GM21723 (cell line): ENCODE data around the gene FNDC11.

ENCODE experiments used
- ATAC-seq: cut with Tn5 transposase; IDR thresholded peaks from one replicate; pipeline ENCODE4 v1.9.1; 2021; ENCODE audit warnings: mild to moderate bottlenecking, moderate library complexity; ENCODE audit not compliant: unreplicated experiment

The FNDC11 gene

GRCh38 chr20:63525185-63525584 lies 28.8 kb upstream of the FNDC11 start:
- ATAC-seq, result no peak

GRCh38 chr20:63525971-63526370 lies 28.0 kb upstream of the FNDC11 start:
- ATAC-seq, result no peak

- no peak for ATAC-seq
Observed at GRCh38 chr20:63527184-63527583, 26.8 kb upstream of the FNDC11 start.

GRCh38 chr20:63529180-63529860 lies 24.6 kb upstream of the FNDC11 start:
- no peak for ATAC-seq

GRCh38 chr20:63529861-63530787 lies 23.8 kb upstream of the FNDC11 start:
- ATAC-seq, result no peak

GRCh38 chr20:63530788-63531160 lies 23.2 kb upstream of the FNDC11 start:
- ATAC-seq, result no peak

GRCh38 chr20:63531686-63532448 lies 22.1 kb upstream of the FNDC11 start:
- no peak for ATAC-seq

GRCh38 chr20:63532449-63532971 lies 21.4 kb upstream of the FNDC11 start:
- ATAC-seq, result no peak

- ATAC-seq, result no peak
Observed at GRCh38 chr20:63533388-63533787, 20.6 kb upstream of the FNDC11 start.

- ATAC-seq, result no peak
Observed at GRCh38 chr20:63533871-63534393, 20.0 kb upstream of the FNDC11 start.

- no peak for ATAC-seq
Observed at GRCh38 chr20:63534427-63534830, 19.5 kb upstream of the FNDC11 start.

GRCh38 chr20:63534831-63535651 lies 18.9 kb upstream of the FNDC11 start:
- ATAC-seq, result no peak

GRCh38 chr20:63536241-63536977 lies 17.6 kb upstream of the FNDC11 start:
- ATAC-seq, result no peak

GRCh38 chr20:63536997-63537524 lies 16.9 kb upstream of the FNDC11 start, which contains the start of gene PTK6:
PTK6 (minus strand) TSS chr20:63537376; CDS start chr20:63537314, 62 bp downstream.
- ATAC-seq, result peak; percentile 30

- peak; percentile 88 for ATAC-seq
Observed at GRCh38 chr20:63537525-63538203, 16.3 kb upstream of the FNDC11 start.

GRCh38 chr20:63538204-63539091 lies 15.5 kb upstream of the FNDC11 start:
- ATAC-seq, result no peak

- no peak for ATAC-seq
Observed at GRCh38 chr20:63539092-63539430, 14.9 kb upstream of the FNDC11 start.
